Measurements from ENCODE around the gene CELA3A.
"Not testable (repeated sequence)": the region's sequence is repeated elsewhere in the genome, so short reads cannot be mapped to it uniquely, and the experiment has no call there.

CELA3A gene

DNA sequence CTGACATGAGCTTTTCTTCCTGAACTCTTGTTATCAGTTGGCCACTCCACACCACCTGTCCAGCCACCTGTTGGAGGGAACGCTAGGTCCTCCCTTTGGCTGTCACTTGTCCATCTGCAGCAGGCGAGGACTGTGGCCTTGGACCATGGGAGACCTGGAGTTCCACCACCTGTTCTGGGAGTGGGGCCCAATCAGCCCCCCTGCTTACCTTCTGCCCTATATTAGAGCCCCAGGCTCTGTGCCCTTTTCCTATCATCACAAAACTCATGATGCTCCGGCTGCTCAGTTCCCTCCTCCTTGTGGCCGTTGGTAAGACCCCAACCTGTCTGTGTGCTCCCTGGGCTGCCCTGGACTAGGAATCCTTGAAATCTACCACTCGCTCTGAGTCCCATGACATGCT is at the start of gene CELA3A:
CELA3A (plus strand) TSS at position 249 of the 400 bp plus-strand sequence; CDS start at position 267, 18 bp downstream.
- DNase-seq (ENCODE audit: low read depth in 2 of 3, low spot score in 2 of 3) = no peak

- no peak for DNase-seq (ENCODE audit: low read depth in 2 of 3, low spot score in 2 of 3)
Observed at GRCh38 chr1:21952786-21953520, 48.5 kb upstream of the CELA3A start.

- no peak for DNase-seq (ENCODE audit: low read depth in 2 of 3, low spot score in 2 of 3)
Observed at GRCh38 chr1:21955058-21955457, 46.4 kb upstream of the CELA3A start.

GRCh38 chr1:21955501-21956281 is 45.8 kb upstream of the CELA3A start:
- no peak for DNase-seq (ENCODE audit: low read depth in 2 of 3, low spot score in 2 of 3)

DNA sequence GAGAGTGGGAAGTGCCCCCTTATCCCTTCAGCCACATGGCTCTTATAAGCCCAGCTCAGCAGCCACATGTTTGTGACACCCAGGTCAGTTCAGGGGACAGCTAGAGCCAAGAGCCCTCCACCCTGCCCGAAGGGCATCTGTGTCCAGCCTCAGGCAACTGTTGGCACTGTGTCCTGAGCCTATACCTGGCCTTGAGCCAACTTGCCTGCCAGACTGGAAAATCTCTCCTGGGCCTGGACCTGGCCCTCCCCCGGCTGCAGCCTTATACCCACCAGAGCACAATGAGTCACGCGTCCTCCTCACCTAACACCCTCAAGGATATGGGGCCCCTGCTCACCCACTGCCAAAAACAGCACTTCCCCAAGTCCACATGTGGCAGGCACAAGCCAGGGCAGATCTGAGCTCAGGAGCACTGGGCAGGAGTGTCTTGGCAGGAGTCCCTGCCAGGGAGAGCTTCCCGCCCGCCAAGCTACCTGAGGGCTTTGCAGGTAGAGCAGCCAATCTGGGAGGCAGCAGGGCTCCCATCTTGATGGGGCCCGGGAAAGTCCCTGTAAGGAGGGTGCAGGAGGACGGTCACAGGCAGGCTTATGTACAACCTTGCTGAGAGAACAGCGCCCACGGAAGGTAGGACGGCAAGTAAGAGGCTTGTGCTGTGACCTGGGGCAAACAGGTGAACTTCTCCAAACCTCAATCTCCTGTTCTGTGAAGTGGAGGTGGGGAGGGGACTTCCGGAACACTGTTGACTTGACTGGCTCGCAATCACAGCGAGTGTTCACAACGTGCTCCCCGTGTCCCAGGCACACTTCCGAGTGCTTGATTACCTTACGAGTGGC is 44.5 kb upstream of the CELA3A start:
- no peak for DNase-seq (ENCODE audit: low read depth in 2 of 3, low spot score in 2 of 3)

DNA sequence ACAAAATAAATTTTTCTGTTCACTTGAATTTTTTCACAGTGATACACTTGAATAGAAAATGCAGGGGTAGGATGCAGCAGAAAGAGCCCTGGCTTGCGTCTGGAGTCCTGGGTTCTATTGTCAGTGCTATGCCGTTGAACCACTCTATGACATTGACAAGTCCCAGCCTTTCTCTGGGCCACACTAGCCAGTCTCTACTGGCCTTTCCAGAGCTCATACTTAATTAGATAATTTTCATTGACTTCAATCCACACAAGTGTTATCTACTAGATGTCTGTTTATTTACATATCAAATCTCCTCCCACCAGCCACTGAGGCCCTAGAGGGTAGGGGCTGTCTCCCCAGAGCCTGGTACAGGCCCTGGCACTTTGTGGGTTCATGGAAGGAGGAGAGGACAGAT is 40.1 kb upstream of the CELA3A start:
- DNase-seq (ENCODE audit: low read depth in 2 of 3, low spot score in 2 of 3) = no peak

GRCh38 chr1:21961799-21962198 is 39.7 kb upstream of the CELA3A start:
- no peak for DNase-seq (ENCODE audit: low read depth in 2 of 3, low spot score in 2 of 3)

GRCh38 chr1:21963477-21964217 is 37.8 kb upstream of the CELA3A start:
- DNase-seq (ENCODE audit: low read depth in 2 of 3, low spot score in 2 of 3) = peak; percentile 49 to 86 (median 73)

DNA sequence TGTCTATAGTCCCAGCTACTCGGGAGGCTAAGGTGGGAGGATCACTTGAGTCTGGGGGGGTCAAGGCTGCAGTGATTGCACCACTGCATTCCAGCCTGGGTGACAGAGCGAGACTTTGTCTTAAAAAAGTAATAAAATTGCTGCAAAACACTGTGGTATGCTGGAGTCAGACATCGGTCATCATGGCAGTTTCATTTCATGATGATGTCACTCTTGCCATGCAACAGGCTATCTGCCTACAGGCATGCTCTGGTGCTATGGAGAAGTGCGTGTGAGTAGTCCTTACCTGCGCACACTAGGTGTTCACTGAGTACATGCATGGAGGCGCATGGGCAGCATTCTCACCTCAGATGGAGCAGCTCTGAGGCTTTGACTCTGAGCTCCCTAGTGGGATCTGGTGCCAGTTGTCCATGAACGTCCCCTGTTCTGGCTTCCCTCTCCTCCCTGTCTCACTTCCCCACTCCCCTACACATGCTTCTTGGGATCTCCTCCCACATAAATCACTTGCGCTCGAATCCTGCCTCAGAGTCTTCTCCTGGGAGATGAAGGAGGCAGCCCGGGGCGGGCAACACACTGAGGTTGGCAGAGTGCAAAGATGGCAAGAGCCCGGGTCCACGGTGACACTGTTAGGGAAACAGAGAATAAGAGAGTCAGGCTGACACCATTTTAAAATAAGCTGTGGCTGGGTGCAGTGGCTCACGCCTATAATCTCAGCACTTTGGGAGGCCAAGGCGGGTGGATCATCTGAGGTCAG is 35.0 kb upstream of the CELA3A start:
- no peak for DNase-seq (ENCODE audit: low read depth in 2 of 3, low spot score in 2 of 3)

GRCh38 chr1:21967216-21967615 is 34.2 kb upstream of the CELA3A start:
- not testable (repeated sequence) for DNase-seq (ENCODE audit: low read depth in 2 of 3, low spot score in 2 of 3)

- not testable (repeated sequence) for DNase-seq (ENCODE audit: low read depth in 2 of 3, low spot score in 2 of 3)
Observed at GRCh38 chr1:21969066-21969465, 32.4 kb upstream of the CELA3A start.

GRCh38 chr1:21970523-21970922 is 30.9 kb upstream of the CELA3A start:
- not testable (repeated sequence) for DNase-seq (ENCODE audit: low read depth in 2 of 3, low spot score in 2 of 3)

- DNase-seq (ENCODE audit: low read depth in 2 of 3, low spot score in 2 of 3) = not testable (repeated sequence)
Observed at GRCh38 chr1:21972973-21973441, 28.4 kb upstream of the CELA3A start.

DNA sequence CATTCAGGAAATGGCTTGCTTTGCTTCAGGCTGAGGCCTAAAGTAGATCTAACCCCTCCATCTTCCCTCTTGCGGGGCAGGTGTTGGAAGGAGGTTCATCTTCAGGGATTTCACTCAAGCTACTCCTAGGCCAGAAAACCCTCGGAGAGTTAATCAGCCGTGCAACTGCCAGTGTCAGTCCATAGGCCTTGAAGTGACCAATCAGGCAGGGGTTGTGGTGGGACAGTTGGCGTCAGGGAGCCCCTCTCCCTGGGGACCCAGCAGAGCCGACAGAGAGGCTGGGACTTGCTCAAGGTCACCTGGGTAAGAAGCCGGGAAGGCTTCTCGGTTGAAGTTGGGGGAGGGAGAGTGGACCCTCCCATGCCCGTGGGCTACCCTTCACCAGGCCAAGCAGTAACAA is 27.5 kb upstream of the CELA3A start:
- not testable (repeated sequence) for DNase-seq (ENCODE audit: low read depth in 2 of 3, low spot score in 2 of 3)

- not testable (repeated sequence) for DNase-seq (ENCODE audit: low read depth in 2 of 3, low spot score in 2 of 3)
Observed at GRCh38 chr1:21974699-21975098, 26.8 kb upstream of the CELA3A start.

DNA sequence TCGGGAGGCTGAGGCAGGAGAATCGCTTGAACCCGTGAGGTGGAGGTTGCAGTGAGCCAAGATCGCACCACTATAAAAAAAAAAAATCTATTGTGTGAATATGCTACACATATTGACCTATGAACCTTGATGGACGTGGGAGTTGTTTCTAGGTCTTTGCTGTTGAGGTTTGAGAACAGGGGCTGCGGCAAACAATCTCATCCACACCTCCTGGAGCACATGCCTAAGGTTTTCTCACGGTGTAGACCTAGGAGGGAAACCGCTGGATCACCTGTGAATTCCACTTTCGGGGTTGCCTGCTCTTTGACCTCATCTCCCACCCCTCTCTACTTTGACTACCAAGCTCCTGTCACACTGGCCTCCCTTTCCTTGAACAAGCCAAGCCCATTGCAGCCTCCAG is 26.2 kb upstream of the CELA3A start:
- DNase-seq (ENCODE audit: low read depth in 2 of 3, low spot score in 2 of 3) = not testable (repeated sequence)

DNA sequence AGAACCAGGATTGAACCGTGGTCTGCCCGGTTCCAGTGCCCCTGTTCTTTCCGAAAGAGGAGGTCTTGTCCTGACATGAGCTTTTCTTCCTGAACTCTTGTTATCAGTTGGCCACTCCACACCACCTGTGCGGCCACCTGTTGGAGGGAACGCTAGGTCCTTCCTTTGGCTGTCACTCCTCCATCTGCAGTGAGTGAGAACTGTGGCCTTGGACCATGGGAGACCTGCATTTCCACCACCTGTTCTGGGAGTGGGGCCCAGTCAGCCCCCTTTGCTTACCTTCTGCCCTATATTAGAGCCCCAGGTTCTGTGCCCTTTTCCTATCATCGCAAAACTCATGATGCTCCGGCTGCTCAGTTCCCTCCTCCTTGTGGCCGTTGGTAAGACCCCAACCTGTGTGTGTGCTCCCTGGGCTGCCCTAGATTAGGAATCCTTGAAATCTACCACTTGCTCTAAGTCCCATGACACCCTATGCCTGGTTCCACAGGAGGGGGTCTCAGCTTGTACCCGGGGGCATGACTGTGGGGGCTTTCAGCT is 24.7 kb upstream of the CELA3A start, which contains the start of gene CELA3B:
CELA3B (plus strand) TSS at position 320 of the 537 bp plus-strand sequence; CDS start at position 338, 18 bp downstream.
- DNase-seq (ENCODE audit: low read depth in 2 of 3, low spot score in 2 of 3) = not testable (repeated sequence)

- DNase-seq (ENCODE audit: low read depth in 2 of 3, low spot score in 2 of 3) = not testable (repeated sequence)
Observed at GRCh38 chr1:21978209-21978608, 23.2 kb upstream of the CELA3A start.

DNA sequence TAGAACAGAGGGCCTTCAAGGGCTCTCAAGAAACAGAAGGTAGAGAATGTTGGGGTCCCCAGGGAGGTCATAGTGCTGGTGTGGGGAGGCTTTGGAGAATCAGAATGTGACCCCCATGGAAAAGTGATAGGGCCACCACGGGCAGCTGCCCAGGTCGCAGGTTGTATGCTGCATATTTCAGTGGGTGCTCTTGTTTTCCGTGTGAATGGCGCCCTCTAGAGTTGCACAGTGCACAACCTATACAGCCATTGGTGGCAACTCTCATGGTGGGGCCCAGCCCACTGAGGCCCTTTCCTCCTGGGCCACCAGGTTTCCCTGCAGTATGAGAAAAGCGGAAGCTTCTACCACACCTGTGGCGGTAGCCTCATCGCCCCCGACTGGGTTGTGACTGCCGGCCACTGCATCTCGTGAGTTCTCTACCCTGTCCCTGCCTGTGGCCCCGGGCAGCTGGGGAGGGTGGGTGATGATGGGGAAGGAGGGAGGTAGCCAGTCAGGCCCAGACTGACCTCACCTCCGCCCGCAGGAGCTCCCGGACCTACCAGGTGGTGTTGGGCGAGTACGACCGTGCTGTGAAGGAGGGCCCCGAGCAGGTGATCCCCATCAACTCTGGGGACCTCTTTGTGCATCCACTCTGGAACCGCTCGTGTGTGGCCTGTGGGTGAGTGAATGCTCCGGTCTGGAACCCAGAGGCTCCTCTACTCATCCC is 20.8 kb upstream of the CELA3A start:
- DNase-seq (ENCODE audit: low read depth in 2 of 3, low spot score in 2 of 3) = not testable (repeated sequence)
